KMS-11 (cell line): ENCODE results near the gene PTGFR.

Source experiments
- H2AFZ ChIP-seq: fragments of 200-600 bp; sonication (generic); 2 replicates; pipeline ENCODE4 v1.6.1; 2016; ENCODE audit warnings: antibody characterized with exemption, mixed run types, low read depth
- H3K27ac ChIP-seq: fragments of 200-600 bp; sonication (generic); 2 replicates; pipeline ENCODE4 v1.6.1; 2016; ENCODE audit warnings: mild to moderate bottlenecking, mixed run types
- H3K27me3 ChIP-seq: fragments of 200-600 bp; sonication (generic); 2 replicates; pipeline ENCODE4 v1.6.1; 2017; ENCODE audit warnings: mild to moderate bottlenecking, low read depth, mixed run types, moderate library complexity; ENCODE audit not compliant: insufficient read depth
- H3K36me3 ChIP-seq: fragments of 200-600 bp; sonication (generic); 2 replicates; pipeline ENCODE4 v1.6.1; 2017; ENCODE audit warnings: mild to moderate bottlenecking, mixed run types; ENCODE audit not compliant: insufficient read depth
- H3K4me1 ChIP-seq: fragments of 200-600 bp; sonication (generic); 2 replicates; pipeline ENCODE4 v1.6.1; 2016; ENCODE audit warnings: mild to moderate bottlenecking, low read depth, mixed run types; ENCODE audit not compliant: poor library complexity, severe bottlenecking
- H3K4me2 ChIP-seq: fragments of 200-600 bp; sonication (generic); 2 replicates; pipeline ENCODE4 v1.7.0; 2016; ENCODE audit warnings: mild to moderate bottlenecking, mixed run types
- H3K4me3 ChIP-seq: fragments of 200-600 bp; sonication (generic); IDR thresholded peaks from 2 replicates; pipeline ENCODE4 v1.6.1; 2017; ENCODE audit warnings: low read depth, low read length, mixed read lengths; ENCODE audit not compliant: insufficient read depth
- H3K79me2 ChIP-seq: fragments of 200-600 bp; sonication (generic); 2 replicates; pipeline ENCODE4 v1.6.1; 2016; ENCODE audit warnings: low read depth, mixed run types; ENCODE audit not compliant: insufficient read depth
- H3K9ac ChIP-seq: fragments of 200-600 bp; sonication (generic); 2 replicates; pipeline ENCODE4 v1.6.1; 2016; ENCODE audit warnings: mild to moderate bottlenecking, mixed run types
- H4K20me1 ChIP-seq: fragments of 200-600 bp; sonication (generic); 2 replicates; pipeline ENCODE4 v1.6.1; 2016; ENCODE audit warnings: mild to moderate bottlenecking, mixed run types; ENCODE audit not compliant: insufficient read depth
- CTCF ChIP-seq: fragments of 200-600 bp; sonication (generic); conservative IDR thresholded peaks from 2 replicates; pipeline ENCODE4 v1.6.1; 2017; ENCODE audit warnings: low read depth, mild to moderate bottlenecking, antibody characterized with exemption, low read length, moderate library complexity, mixed read lengths

The PTGFR gene

GRCh38 chr1:78560811-78561210 lies 70.0 kb downstream of the PTGFR start:
- no peak for TF ChIP-seq CTCF
- no peak overlapping the region for H3K4me2 ChIP-seq

GRCh38 chr1:78561856-78562255 lies 71.1 kb downstream of the PTGFR start:
- no peak overlapping the region for H3K27ac ChIP-seq
- H4K20me1 ChIP-seq = no peaks in the 10 kb centered on the region
- TF ChIP-seq CTCF = no peak
- H2AFZ ChIP-seq = no peak overlapping the region
- H3K4me2 ChIP-seq = no peak overlapping the region
- no peak overlapping the region for H3K9ac ChIP-seq
- H3K4me3 ChIP-seq = no peak overlapping the region
- no peaks in the 10 kb centered on the region for H3K4me1 ChIP-seq
- H3K79me2 ChIP-seq = no peaks in the 10 kb centered on the region
- no peaks in the 10 kb centered on the region for H3K36me3 ChIP-seq
- no peaks in the 10 kb centered on the region for H3K27me3 ChIP-seq

More at GRCh38 chr1:78560811-78561210, 70.0 kb downstream of the PTGFR start:
- Histone ChIP-seq H3K4me1 (no peaks in the 10 kb centered on the region), H4K20me1 (no peaks in the 10 kb centered on the region), H3K9ac (no peak overlapping the region), H2AFZ (no peak overlapping the region), H3K4me3 (no peak overlapping the region), H3K79me2 (no peaks in the 10 kb centered on the region), H3K36me3 (no peaks in the 10 kb centered on the region), H3K27ac (no peak overlapping the region), H3K27me3 (no peaks in the 10 kb centered on the region)

- Histone ChIP-seq H3K9ac (no peak overlapping the region), H3K4me1 (no peaks in the 10 kb centered on the region), H3K79me2 (no peaks in the 10 kb centered on the region), H3K4me2 (no peak overlapping the region), H4K20me1 (no peaks in the 10 kb centered on the region), H2AFZ (no peak overlapping the region), H3K27me3 (no peaks in the 10 kb centered on the region), H3K4me3 (no peak overlapping the region), H3K27ac (no peak overlapping the region), H3K36me3 (no peaks in the 10 kb centered on the region)
- no peak for TF ChIP-seq CTCF
Observed at GRCh38 chr1:78565393-78565792, 74.6 kb downstream of the PTGFR start.

GRCh38 chr1:78570539-78570938 lies 79.8 kb downstream of the PTGFR start:
- Histone ChIP-seq H3K36me3 (no peaks in the 10 kb centered on the region), H3K4me3 (no peak overlapping the region), H3K27me3 (no peaks in the 10 kb centered on the region), H2AFZ (no peak overlapping the region), H3K4me1 (no peaks in the 10 kb centered on the region), H4K20me1 (no peaks in the 10 kb centered on the region), H3K4me2 (no peak overlapping the region), H3K79me2 (no peaks in the 10 kb centered on the region), H3K9ac (no peak overlapping the region), H3K27ac (no peak overlapping the region)
- TF ChIP-seq CTCF = no peak
